ENCODE measurements around the gene C22orf15. TPM values are rescaled to one million over a fixed set of nuclear protein-coding genes. Genes with fewer than 3 reads are reported as not detected.
A peak's percentile ranks its signal among the peaks of the same experiment; 100 is the strongest.

The C22orf15 gene
- total and polyA plus RNA-seq, 9 of the 15 experiments (the other 6 are each of a cell fraction or from before 2014, with no cell fraction given) = 0.07 TPM; not detected in 8

DNA sequence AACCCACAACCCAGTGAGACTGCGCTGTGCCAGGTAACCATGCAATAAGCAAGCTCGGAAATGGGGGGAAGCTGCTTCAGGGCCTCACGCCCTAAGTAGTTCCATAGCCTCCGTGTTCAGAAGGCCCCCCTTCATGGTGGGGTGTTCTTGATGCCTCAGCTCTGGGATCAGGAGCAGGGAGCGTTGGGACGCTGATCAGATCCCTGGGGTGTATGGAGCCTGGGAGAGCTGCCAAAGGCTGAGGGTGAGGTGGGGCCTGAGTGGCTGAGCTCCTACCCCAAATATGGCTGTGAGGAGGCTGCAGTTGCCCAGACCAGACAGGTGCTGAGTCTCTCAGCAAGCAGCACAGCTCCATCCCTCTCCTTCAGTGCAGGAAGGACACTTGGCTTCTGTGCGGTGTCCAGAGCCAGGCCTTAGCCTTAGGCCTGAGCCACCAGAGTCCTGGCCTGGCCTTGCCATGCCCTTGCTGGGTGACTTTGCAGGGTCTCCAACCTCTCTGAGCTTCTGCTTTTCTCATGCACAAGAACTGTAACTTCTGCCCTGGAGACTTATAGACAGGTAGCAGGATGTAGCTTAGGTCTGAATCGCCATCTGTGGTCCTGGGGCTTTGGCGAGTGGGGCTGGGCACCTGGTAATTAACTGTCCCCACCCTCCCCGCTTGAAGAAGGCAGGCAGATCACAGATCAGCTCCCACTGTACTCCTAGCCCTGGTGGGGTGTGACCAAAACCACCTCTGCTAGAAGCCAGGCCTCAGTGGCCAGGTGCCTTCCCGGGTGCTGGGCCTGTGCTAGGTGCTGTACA lies 15.2 kb downstream of the C22orf15 start:
- Histone ChIP-seq H3K79me2 (ENCODE audit: control insufficient read depth, insufficient read depth, low read length) (no peaks in the 10 kb centered on the region), H3K27me3 (ENCODE audit: control insufficient read depth in 2 of 2, insufficient read depth in 2 of 2, low read length in 2 of 2) (no peaks in the 10 kb centered on the region), H4K20me1 (replicated peaks; ENCODE audit: control insufficient read depth, insufficient read depth, low read length) (no peaks in the 10 kb centered on the region), H3K36me3 (ENCODE audit: control insufficient read depth, insufficient read depth, low read length) (no peaks in the 10 kb centered on the region), H3K9me3 (replicated peaks; ENCODE audit: control insufficient read depth, insufficient read depth, low read depth, low read length) (no peaks in the 10 kb centered on the region), H2AFZ (ENCODE audit: low read depth, low read length) (no peak overlapping the region), H3K9me1 (ENCODE audit: control insufficient read depth, insufficient read depth, low read length) (no peaks in the 10 kb centered on the region), H3K4me2 (ENCODE audit: insufficient read depth, low read length) (no peak overlapping the region), H3K9ac (ENCODE audit: insufficient read depth in 1 of 2, low read depth in 2 of 2, low read length in 2 of 2) (peak overlapping the region in 1 of 2 experiments; percentile 45; a peak in 1 of 4 replicates), H3K27ac (ENCODE audit: extremely low read depth, low read depth, low read length) (no peak overlapping the region), H3K4me3 (no peak overlapping the region), H3K4me1 (replicated peaks in 1 of 2; ENCODE audit: control insufficient read depth in 2 of 2, insufficient read depth in 2 of 2, low read length in 2 of 2) (peaks cover 0 to 31% of the 10 kb centered on the region in 2 experiments; a peak in 2 of 5 replicates)
- ChIA-PET POLR2A (interaction anchor here (1.0 kb wide), 1 partner anchor 12 kb away, joined by 3 read pairs; no protein-coding TSS in a partner anchor), CTCF (ENCODE audit: low intra/inter-chr PET ratio) (no interaction called here)
- intact Hi-C loops (cut with micrococcal nuclease) (no loop called here), in situ Hi-C loops (cut with MboI) (no loop called here)
- FAIRE-seq (no peak), DNase-seq (ENCODE audit: extremely low read depth in 1 of 4, low spot score in 3 of 4) (no peak), ATAC-seq (no peak)
- no TSS peak for BruUV-seq (replicated peaks)
- WGBS (ENCODE audit: insufficient coverage, low coverage, missing lambda C conversion rate) = 54% methylated on average over 9 of the region's 11 CpGs
- TF ChIP-seq KAT7 (CRISPR knock-in tag; IDR thresholded peaks at IDR 0.05; ENCODE audit: borderline replicate concordance) (no peak), JUNB (CRISPR knock-in tag; conservative IDR thresholded peaks at IDR 0.05) (no peak), ZNF23 (CRISPR knock-in tag; IDR thresholded peaks at IDR 0.05) (no peak), ZNF778 (CRISPR knock-in tag; IDR thresholded peaks at IDR 0.05) (no peak), STAT5A (IDR thresholded peaks at IDR 0.05; ENCODE audit: borderline replicate concordance, low read length) (no peak), SREBF2 (CRISPR knock-in tag; IDR thresholded peaks at IDR 0.05) (no peak), BCL6 (CRISPR knock-in tag; IDR thresholded peaks at IDR 0.05) (no peak), RAD51 (IDR thresholded peaks at IDR 0.05; ENCODE audit: borderline replicate concordance, low read depth) (no peak), LCOR (CRISPR knock-in tag; IDR thresholded peaks at IDR 0.05) (no peak), NBN (IDR thresholded peaks at IDR 0.05; ENCODE audit: low read depth) (no peak)
- TF ChIP-seq, protein P1, sequence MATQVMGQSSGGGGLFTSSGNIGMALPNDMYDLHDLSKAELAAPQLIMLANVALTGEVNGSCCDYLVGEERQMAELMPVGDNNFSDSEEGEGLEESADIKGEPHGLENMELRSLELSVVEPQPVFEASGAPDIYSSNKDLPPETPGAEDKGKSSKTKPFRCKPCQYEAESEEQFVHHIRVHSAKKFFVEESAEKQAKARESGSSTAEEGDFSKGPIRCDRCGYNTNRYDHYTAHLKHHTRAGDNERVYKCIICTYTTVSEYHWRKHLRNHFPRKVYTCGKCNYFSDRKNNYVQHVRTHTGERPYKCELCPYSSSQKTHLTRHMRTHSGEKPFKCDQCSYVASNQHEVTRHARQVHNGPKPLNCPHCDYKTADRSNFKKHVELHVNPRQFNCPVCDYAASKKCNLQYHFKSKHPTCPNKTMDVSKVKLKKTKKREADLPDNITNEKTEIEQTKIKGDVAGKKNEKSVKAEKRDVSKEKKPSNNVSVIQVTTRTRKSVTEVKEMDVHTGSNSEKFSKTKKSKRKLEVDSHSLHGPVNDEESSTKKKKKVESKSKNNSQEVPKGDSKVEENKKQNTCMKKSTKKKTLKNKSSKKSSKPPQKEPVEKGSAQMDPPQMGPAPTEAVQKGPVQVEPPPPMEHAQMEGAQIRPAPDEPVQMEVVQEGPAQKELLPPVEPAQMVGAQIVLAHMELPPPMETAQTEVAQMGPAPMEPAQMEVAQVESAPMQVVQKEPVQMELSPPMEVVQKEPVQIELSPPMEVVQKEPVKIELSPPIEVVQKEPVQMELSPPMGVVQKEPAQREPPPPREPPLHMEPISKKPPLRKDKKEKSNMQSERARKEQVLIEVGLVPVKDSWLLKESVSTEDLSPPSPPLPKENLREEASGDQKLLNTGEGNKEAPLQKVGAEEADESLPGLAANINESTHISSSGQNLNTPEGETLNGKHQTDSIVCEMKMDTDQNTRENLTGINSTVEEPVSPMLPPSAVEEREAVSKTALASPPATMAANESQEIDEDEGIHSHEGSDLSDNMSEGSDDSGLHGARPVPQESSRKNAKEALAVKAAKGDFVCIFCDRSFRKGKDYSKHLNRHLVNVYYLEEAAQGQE (IDR thresholded peaks at IDR 0.05; ENCODE audit: borderline replicate concordance) = no peak
- TF ChIP-seq, protein P1 (CRISPR knock-in tag; IDR thresholded peaks at IDR 0.05; ENCODE audit: low read depth) = no peak
- TF ChIP-seq, protein P2, sequence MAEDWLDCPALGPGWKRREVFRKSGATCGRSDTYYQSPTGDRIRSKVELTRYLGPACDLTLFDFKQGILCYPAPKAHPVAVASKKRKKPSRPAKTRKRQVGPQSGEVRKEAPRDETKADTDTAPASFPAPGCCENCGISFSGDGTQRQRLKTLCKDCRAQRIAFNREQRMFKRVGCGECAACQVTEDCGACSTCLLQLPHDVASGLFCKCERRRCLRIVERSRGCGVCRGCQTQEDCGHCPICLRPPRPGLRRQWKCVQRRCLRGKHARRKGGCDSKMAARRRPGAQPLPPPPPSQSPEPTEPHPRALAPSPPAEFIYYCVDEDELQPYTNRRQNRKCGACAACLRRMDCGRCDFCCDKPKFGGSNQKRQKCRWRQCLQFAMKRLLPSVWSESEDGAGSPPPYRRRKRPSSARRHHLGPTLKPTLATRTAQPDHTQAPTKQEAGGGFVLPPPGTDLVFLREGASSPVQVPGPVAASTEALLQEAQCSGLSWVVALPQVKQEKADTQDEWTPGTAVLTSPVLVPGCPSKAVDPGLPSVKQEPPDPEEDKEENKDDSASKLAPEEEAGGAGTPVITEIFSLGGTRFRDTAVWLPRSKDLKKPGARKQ (CRISPR knock-in tag; IDR thresholded peaks at IDR 0.05) = no peak
